ENCODE data around the gene BUD23. TPM values are rescaled to one million over a fixed set of nuclear protein-coding genes. Genes with fewer than 3 reads are reported as not detected.

BUD23 gene
- total RNA-seq, 4 donors from 2014 or later, result 12.4 to 54.6 (median 31.5) TPM

- peak overlapping the region; percentile 18 to 94 for H3K27ac ChIP-seq
- no peak for DNase-seq
Observed at GRCh38 chr7:73737491-73738219, 54.3 kb downstream of the BUD23 start.

GRCh38 chr7:73738220-73738611 lies 54.8 kb downstream of the BUD23 start:
- H3K36me3 ChIP-seq, result no peaks in the 10 kb centered on the region
- intact Hi-C loops (cut with DNase I; ENCODE audit: low total_unique reads), result no loop called here

More at GRCh38 chr7:73737491-73738219, 54.3 kb downstream of the BUD23 start:
- H3K9me3 ChIP-seq, result no peaks in the 10 kb centered on the region
- TF ChIP-seq POLR2A (IDR thresholded peaks at IDR 0.05), result no peak
- TF ChIP-seq, protein P1, sequence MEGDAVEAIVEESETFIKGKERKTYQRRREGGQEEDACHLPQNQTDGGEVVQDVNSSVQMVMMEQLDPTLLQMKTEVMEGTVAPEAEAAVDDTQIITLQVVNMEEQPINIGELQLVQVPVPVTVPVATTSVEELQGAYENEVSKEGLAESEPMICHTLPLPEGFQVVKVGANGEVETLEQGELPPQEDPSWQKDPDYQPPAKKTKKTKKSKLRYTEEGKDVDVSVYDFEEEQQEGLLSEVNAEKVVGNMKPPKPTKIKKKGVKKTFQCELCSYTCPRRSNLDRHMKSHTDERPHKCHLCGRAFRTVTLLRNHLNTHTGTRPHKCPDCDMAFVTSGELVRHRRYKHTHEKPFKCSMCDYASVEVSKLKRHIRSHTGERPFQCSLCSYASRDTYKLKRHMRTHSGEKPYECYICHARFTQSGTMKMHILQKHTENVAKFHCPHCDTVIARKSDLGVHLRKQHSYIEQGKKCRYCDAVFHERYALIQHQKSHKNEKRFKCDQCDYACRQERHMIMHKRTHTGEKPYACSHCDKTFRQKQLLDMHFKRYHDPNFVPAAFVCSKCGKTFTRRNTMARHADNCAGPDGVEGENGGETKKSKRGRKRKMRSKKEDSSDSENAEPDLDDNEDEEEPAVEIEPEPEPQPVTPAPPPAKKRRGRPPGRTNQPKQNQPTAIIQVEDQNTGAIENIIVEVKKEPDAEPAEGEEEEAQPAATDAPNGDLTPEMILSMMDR (IDR thresholded peaks at IDR 0.05), result no peak
- no peaks in the 10 kb centered on the region for H3K27me3 ChIP-seq
- intact Hi-C loops (cut with DNase I; ENCODE audit: low total_unique reads), result no loop called here
- H3K4me3 ChIP-seq, result peak overlapping the region; percentile 57 to 67
- H3K4me1 ChIP-seq, result peaks cover 0 to 3% of the 10 kb centered on the region in 2 donors
- no peaks in the 10 kb centered on the region for H3K36me3 ChIP-seq

GRCh38 chr7:73738612-73739386 lies 55.4 kb downstream of the BUD23 start, which contains the start of gene ABHD11:
TSS of gene ABHD11 (minus strand) at chr7:73738802. CDS start at chr7:73738770, 32 bp downstream.
- Histone ChIP-seq H3K9me3 (no peaks in the 10 kb centered on the region), H3K27ac (peak within 1 kb of the TSS; percentile 78 to 94), H3K4me1 (peaks cover 0 to 3% of the 10 kb centered on the region in 2 donors), H3K27me3 (no peaks in the 10 kb centered on the region), H3K36me3 (no peaks in the 10 kb centered on the region), H3K4me3 (peak within 1 kb of the TSS; percentile 57 to 67)
- DNase-seq, result peak; percentile 98 to 99
- intact Hi-C loops (cut with DNase I; ENCODE audit: low total_unique reads), result no loop called here
- TF ChIP-seq, protein P1 (IDR thresholded peaks at IDR 0.05), result peak in 1 of 4 experiments; percentile 5
- peak; percentile 74 to 97 for TF ChIP-seq POLR2A (IDR thresholded peaks at IDR 0.05)

More at GRCh38 chr7:73738220-73738611, 54.8 kb downstream of the BUD23 start:
- Histone ChIP-seq H3K27ac (peak overlapping the region; percentile 18 to 94), H3K9me3 (no peaks in the 10 kb centered on the region), H3K27me3 (no peaks in the 10 kb centered on the region), H3K4me1 (peaks cover 0 to 3% of the 10 kb centered on the region in 2 donors), H3K4me3 (peak overlapping the region; percentile 57 to 67)
- peak; percentile 61 to 63 for DNase-seq
- TF ChIP-seq, protein P1 (IDR thresholded peaks at IDR 0.05), result no peak
- no peak for TF ChIP-seq POLR2A (IDR thresholded peaks at IDR 0.05)

GRCh38 chr7:73739387-73739767 lies 56.0 kb downstream of the BUD23 start:
- DNase-seq, result peak in 1 of 2 donors; percentile 29
- H3K4me3 ChIP-seq, result peak overlapping the region; percentile 57 to 67
- no peaks in the 10 kb centered on the region for H3K27me3 ChIP-seq
- H3K4me1 ChIP-seq, result peaks cover 0 to 3% of the 10 kb centered on the region in 2 donors
- TF ChIP-seq, protein P1 (IDR thresholded peaks at IDR 0.05), result no peak
- TF ChIP-seq POLR2A (IDR thresholded peaks at IDR 0.05), result no peak
- H3K36me3 ChIP-seq, result no peaks in the 10 kb centered on the region
- no peaks in the 10 kb centered on the region for H3K9me3 ChIP-seq
- peak overlapping the region; percentile 78 to 94 for H3K27ac ChIP-seq
- intact Hi-C loops (cut with DNase I; ENCODE audit: low total_unique reads), result no loop called here
